Measurements from ENCODE around the gene MEF2C. TPM values are rescaled to one million over a fixed set of nuclear protein-coding genes. Genes with fewer than 3 reads are reported as not detected.

The MEF2C gene
- total and polyA plus RNA-seq, 2 experiments from 2014 or later, result 0.97 to 1.6 TPM

DNA sequence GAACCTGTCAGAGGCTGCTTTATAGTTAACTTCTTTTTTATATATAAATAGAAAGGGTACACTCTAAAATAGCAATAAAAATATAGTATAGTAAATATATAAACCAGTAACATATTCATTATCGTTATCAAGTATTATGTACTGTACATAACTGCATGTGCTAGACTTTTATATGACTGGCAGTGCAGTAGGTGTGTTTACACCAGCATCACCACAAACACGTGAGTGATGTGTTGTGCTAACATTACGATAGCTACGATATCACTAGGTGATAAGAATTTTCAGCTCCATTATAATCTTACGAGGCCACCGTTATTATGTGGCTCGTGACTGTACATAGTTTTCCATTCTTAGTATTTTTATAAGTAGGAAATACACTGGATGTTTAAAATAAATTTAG lies 43.8 kb upstream of the MEF2C start:
- Histone ChIP-seq H3K79me2 (replicated peaks; ENCODE audit: insufficient read depth) (no peaks in the 10 kb centered on the region), H3K4me3 (no peak overlapping the region), H3K27ac (ENCODE audit: low read depth) (no peak overlapping the region), H3K9me2 (ENCODE audit: insufficient read depth) (no peaks in the 10 kb centered on the region), H3K36me3 (ENCODE audit: insufficient read depth) (no peaks in the 10 kb centered on the region), H3F3A (replicated peaks; ENCODE audit: low read depth) (no peaks in the 10 kb centered on the region), H2AFZ (no peak overlapping the region), H3K27me3 (ENCODE audit: insufficient read depth) (no peaks in the 10 kb centered on the region), H3K4me1 (ENCODE audit: insufficient read depth) (peaks cover 3% of the 10 kb centered on the region; the same call in 1 of the 2 replicates), H3K4me2 (no peak overlapping the region), H4K20me1 (replicated peaks; ENCODE audit: insufficient read depth) (no peaks in the 10 kb centered on the region)
- no peak overlapping the region for H3K27ac Mint-ChIP-seq
- TF ChIP-seq POLR2AphosphoS5 (IDR thresholded peaks at IDR 0.05; ENCODE audit: low read depth), result no peak
- TF ChIP-seq, protein P1, sequence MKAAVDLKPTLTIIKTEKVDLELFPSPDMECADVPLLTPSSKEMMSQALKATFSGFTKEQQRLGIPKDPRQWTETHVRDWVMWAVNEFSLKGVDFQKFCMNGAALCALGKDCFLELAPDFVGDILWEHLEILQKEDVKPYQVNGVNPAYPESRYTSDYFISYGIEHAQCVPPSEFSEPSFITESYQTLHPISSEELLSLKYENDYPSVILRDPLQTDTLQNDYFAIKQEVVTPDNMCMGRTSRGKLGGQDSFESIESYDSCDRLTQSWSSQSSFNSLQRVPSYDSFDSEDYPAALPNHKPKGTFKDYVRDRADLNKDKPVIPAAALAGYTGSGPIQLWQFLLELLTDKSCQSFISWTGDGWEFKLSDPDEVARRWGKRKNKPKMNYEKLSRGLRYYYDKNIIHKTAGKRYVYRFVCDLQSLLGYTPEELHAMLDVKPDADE (IDR thresholded peaks at IDR 0.05), result no peak
- no peak for TF ChIP-seq JUNB (IDR thresholded peaks at IDR 0.05; ENCODE audit: unreplicated experiment)
- TF ChIP-seq STAT1 (IDR thresholded peaks at IDR 0.05; ENCODE audit: unreplicated experiment), result no peak
- TF ChIP-seq EZH2phosphoT487 (IDR thresholded peaks at IDR 0.05; ENCODE audit: unreplicated experiment), result no peak
- TF ChIP-seq, protein P2, sequence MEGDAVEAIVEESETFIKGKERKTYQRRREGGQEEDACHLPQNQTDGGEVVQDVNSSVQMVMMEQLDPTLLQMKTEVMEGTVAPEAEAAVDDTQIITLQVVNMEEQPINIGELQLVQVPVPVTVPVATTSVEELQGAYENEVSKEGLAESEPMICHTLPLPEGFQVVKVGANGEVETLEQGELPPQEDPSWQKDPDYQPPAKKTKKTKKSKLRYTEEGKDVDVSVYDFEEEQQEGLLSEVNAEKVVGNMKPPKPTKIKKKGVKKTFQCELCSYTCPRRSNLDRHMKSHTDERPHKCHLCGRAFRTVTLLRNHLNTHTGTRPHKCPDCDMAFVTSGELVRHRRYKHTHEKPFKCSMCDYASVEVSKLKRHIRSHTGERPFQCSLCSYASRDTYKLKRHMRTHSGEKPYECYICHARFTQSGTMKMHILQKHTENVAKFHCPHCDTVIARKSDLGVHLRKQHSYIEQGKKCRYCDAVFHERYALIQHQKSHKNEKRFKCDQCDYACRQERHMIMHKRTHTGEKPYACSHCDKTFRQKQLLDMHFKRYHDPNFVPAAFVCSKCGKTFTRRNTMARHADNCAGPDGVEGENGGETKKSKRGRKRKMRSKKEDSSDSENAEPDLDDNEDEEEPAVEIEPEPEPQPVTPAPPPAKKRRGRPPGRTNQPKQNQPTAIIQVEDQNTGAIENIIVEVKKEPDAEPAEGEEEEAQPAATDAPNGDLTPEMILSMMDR (conservative IDR thresholded peaks at IDR 0.05; ENCODE audit: low read depth in 2 of 2), result no peak
- TF ChIP-seq CREB1 (CRISPR knock-in tag; IDR thresholded peaks at IDR 0.05; ENCODE audit: low read depth), result no peak
- TF ChIP-seq, protein P3, sequence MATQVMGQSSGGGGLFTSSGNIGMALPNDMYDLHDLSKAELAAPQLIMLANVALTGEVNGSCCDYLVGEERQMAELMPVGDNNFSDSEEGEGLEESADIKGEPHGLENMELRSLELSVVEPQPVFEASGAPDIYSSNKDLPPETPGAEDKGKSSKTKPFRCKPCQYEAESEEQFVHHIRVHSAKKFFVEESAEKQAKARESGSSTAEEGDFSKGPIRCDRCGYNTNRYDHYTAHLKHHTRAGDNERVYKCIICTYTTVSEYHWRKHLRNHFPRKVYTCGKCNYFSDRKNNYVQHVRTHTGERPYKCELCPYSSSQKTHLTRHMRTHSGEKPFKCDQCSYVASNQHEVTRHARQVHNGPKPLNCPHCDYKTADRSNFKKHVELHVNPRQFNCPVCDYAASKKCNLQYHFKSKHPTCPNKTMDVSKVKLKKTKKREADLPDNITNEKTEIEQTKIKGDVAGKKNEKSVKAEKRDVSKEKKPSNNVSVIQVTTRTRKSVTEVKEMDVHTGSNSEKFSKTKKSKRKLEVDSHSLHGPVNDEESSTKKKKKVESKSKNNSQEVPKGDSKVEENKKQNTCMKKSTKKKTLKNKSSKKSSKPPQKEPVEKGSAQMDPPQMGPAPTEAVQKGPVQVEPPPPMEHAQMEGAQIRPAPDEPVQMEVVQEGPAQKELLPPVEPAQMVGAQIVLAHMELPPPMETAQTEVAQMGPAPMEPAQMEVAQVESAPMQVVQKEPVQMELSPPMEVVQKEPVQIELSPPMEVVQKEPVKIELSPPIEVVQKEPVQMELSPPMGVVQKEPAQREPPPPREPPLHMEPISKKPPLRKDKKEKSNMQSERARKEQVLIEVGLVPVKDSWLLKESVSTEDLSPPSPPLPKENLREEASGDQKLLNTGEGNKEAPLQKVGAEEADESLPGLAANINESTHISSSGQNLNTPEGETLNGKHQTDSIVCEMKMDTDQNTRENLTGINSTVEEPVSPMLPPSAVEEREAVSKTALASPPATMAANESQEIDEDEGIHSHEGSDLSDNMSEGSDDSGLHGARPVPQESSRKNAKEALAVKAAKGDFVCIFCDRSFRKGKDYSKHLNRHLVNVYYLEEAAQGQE (IDR thresholded peaks at IDR 0.05; ENCODE audit: unreplicated experiment), result no peak
- no peaks in the 10 kb centered on the region for H3K36me3 Mint-ChIP-seq (ENCODE audit: low read depth)
- H3K4me1 Mint-ChIP-seq, result peaks cover 3% of the 10 kb centered on the region; the same call in 2 of the 3 replicates
- ATAC-seq (no peak), DNase-seq (ENCODE audit: low spot score) (no peak)
- no peaks in the 10 kb centered on the region for H3K9me3 Mint-ChIP-seq
- H3K27me3 Mint-ChIP-seq (ENCODE audit: insufficient read depth, low read depth, poor library complexity), result no peaks in the 10 kb centered on the region
- no peak overlapping the region for H3K4me3 Mint-ChIP-seq
